H7 (cell line): ENCODE results near the gene POLDIP2. TPM values are rescaled to one million over a fixed set of nuclear protein-coding genes. Genes with fewer than 3 reads are reported as not detected.

Experiments used
- DNase-seq: peaks from one replicate; pipeline ENCODE4 v3.0.0; 2012
- H3K27me3 ChIP-seq: 2 replicates; pipeline ENCODE4 v1.6.0; 2011; ENCODE audit warnings: mild to moderate bottlenecking, low read length; ENCODE audit not compliant: control insufficient read depth, insufficient read depth
- H3K36me3 ChIP-seq: replicated peaks from 2 replicates; pipeline ENCODE4 v1.5.1; 2011; ENCODE audit warnings: low read length; ENCODE audit not compliant: control insufficient read depth, insufficient read depth
- H3K4me3 ChIP-seq: 2 replicates; pipeline ENCODE4 v1.5.1; 2011; ENCODE audit warnings: low read depth, mild to moderate bottlenecking, control low read depth, low read length, moderate library complexity; ENCODE audit not compliant: insufficient read depth
- total RNA-seq: library from RNA; depleted of rRNA; stranded (reverse); fragments of >200 nt; shearing (Covaris generic); gene quantifications from 2 replicates; pipeline ENCODE4 v1.2.3, GENCODE V29; 2014

The POLDIP2 gene
- total RNA-seq, 1 experiment from 2014 or later: 130 TPM

- Histone ChIP-seq H3K27me3 (peaks cover 54% of the 10 kb centered on the region), H3K36me3 (no peaks in the 10 kb centered on the region), H3K4me3 (no peak overlapping the region)
- DNase-seq: no peak
Observed at GRCh38 chr17:28379814-28380801, 22.8 kb upstream of the POLDIP2 start.

DNA sequence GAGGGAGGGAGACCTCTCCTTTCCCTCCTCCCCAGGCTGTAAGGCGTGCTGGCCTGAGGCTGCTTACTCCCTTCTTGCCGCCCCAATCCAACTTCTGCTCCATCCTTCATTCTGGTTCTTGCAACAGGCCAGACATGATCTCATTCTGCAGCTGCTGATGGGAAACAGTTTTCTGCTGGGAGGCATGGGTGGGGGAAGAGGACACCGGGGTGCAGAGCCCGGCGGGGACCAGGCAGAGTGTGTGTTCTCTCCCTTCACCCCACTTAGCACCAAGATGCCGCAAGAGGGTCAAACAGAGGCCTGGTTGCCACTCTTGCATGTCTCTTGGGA, 15.6 kb upstream of the POLDIP2 start:
- H3K27me3 ChIP-seq: peaks cover 20% of the 10 kb centered on the region
- no peak overlapping the region for H3K4me3 ChIP-seq

DNA sequence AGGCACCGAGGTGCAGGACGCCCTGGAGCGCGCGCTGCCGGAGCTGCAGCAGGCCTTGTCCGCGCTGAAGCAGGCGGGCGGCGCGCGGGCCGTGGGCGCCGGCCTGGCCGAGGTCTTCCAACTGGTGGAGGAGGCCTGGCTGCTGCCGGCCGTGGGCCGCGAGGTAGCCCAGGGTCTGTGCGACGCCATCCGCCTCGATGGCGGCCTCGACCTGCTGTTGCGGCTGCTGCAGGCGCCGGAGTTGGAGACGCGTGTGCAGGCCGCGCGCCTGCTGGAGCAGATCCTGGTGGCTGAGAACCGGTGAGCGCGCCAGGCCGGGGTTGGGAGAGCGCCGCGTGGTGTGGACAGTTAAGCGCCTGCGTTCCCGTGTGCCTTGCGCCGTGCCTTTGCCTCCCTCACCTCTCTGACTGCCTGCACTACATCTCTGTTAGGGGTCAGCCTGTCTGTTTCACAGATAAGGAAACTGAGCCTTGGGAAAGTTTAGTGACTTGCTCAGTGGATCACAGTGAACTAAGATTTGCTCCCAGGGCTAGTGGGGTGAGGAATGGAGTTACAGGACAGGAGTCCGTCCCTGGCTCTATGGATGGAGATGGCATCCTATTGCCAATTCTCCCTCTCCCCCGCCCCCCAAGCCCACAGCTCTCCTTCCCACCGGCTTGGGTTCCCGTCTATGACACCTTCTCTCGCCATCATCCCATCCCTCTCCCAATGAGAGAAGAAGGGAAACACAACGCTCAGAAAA, 15.0 kb upstream of the POLDIP2 start:
- H3K27me3 ChIP-seq: peaks cover 20% of the 10 kb centered on the region
- peak overlapping the region; percentile 60 for H3K4me3 ChIP-seq
- H3K36me3 ChIP-seq: no peaks in the 10 kb centered on the region
- DNase-seq: peak; percentile 79

More for the DNA sequence above, 15.6 kb upstream of the POLDIP2 start:
- no peak for DNase-seq
- H3K36me3 ChIP-seq: no peaks in the 10 kb centered on the region

DNA sequence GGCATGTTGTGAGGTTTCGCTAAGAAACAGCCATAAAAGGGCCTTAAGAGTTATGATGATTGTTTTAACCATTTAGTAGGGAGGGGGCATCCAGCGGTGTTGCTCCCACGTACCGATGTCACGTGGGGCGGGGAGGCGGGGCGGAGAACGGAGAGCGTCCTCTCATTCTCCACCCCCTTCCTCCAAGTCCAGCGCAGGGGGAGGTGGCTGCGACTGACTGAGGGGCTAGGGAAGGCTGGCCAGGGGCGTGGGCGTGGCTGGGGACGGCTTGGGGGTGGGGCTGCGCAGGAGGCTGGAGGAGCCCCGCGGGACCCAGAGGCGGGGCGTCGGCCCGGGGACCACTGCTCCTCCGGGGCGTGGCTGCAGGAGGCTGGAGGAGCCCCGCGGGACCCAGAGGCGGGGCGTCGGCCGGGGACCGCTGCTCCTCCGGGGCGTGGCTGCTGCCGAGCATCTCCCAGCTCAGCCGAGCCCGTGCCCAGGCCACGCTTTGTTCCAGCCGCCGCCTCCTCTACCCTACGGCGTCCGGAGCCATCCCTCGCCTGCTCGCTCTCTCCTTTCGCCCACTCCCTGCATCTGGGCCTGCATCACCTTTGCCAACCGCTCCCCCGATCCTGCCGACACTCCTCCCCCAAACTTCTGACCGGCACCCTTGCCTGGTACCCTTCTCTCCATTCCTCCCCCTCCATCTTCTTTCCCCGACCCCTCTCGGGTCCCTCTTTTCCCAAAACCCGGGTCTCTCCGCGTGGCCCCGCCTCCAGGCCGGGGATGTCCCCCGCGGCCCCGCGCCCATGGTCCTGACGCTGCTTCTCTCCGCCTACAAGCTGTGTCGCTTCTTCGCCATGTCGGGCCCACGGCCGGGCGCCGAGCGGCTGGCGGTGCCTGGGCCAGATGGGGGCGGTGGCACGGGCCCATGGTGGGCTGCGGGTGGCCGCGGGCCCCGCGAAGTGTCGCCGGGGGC, 14.2 kb upstream of the POLDIP2 start, which contains the start of gene SARM1:
SARM1 (plus strand) TSS at position 450 of the 958 bp plus-strand sequence; CDS start at position 789, 339 bp downstream.
- no peaks in the 10 kb centered on the region for H3K36me3 ChIP-seq
- peak within 1 kb of the TSS; percentile 60 for H3K4me3 ChIP-seq
- DNase-seq: peak; percentile 99
- H3K27me3 ChIP-seq: peaks cover 20% of the 10 kb centered on the region

DNA sequence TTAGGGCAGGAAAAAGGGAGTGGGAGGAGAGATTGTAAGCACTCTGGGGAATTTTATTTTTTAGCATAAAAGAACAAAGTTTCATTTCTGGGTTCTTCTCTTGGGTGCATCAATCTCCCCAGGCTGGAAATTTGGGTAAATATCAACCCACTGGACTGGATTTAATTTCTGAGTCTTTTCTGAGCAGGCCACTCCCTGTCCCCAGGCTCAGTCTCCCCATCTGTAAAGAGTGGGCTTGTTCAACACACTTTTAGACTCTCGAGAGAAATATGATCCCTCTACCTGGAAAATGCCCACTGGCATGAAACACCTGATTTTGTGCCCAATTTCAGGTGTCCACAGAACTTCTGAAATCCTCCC, 13.4 kb upstream of the POLDIP2 start:
- H3K4me3 ChIP-seq: 0 out of 2 replicates have a peak overlapping the region, but pooled peaks have one; percentile 12
- H3K27me3 ChIP-seq: peaks cover 20% of the 10 kb centered on the region
- DNase-seq: no peak
- H3K36me3 ChIP-seq: no peaks in the 10 kb centered on the region

- Histone ChIP-seq H3K4me3 (peak within 1 kb of the TSS; percentile 12; the same call in 1 of the 2 replicates), H3K27me3 (peaks cover 20% of the 10 kb centered on the region), H3K36me3 (no peaks in the 10 kb centered on the region)
- peak; percentile 81 for DNase-seq
Observed at GRCh38 chr17:28370035-28370743, 12.9 kb upstream of the POLDIP2 start, which contains the start of gene VTN. VTN (minus strand) TSS chr17:28370307; CDS start chr17:28370203, 104 bp downstream.

- no peak for DNase-seq
- peaks cover 20% of the 10 kb centered on the region for H3K27me3 ChIP-seq
- no peak overlapping the region for H3K4me3 ChIP-seq
- no peaks in the 10 kb centered on the region for H3K36me3 ChIP-seq
Observed at GRCh38 chr17:28369684-28370034, 12.3 kb upstream of the POLDIP2 start.

GRCh38 chr17:28368915-28369683, 11.8 kb upstream of the POLDIP2 start:
- peaks cover 20% of the 10 kb centered on the region for H3K27me3 ChIP-seq
- no peak for DNase-seq
- no peaks in the 10 kb centered on the region for H3K36me3 ChIP-seq
- H3K4me3 ChIP-seq: no peak overlapping the region

DNA sequence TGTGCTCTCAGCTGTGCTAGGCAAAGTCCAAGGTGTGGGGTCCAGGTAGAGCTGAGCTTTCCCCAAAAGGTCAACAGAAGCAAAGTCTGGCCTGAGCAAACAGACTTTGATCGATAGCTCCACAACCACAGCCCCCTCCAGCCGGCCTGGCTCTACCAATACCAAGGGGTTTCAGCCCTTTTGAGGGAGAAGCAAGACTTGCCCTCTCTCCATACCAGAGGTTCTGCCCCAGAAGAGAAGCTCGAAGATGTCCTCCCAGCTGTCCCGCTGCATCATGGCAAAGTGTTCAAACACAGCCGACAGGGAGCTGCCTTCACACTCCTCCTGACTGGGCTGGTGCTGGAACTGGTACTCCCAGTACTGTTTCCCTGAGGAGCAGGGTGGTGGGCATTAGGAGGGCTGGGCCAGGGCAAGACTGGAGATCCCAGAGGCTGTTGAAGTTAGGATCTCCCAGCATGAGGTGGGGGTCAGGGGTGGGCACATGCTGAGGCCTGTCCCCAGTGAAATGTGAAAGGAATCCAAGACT, 11.0 kb upstream of the POLDIP2 start:
- H3K36me3 ChIP-seq: no peaks in the 10 kb centered on the region
- no peak overlapping the region for H3K4me3 ChIP-seq
- peaks cover 17% of the 10 kb centered on the region for H3K27me3 ChIP-seq
- DNase-seq: no peak

DNA sequence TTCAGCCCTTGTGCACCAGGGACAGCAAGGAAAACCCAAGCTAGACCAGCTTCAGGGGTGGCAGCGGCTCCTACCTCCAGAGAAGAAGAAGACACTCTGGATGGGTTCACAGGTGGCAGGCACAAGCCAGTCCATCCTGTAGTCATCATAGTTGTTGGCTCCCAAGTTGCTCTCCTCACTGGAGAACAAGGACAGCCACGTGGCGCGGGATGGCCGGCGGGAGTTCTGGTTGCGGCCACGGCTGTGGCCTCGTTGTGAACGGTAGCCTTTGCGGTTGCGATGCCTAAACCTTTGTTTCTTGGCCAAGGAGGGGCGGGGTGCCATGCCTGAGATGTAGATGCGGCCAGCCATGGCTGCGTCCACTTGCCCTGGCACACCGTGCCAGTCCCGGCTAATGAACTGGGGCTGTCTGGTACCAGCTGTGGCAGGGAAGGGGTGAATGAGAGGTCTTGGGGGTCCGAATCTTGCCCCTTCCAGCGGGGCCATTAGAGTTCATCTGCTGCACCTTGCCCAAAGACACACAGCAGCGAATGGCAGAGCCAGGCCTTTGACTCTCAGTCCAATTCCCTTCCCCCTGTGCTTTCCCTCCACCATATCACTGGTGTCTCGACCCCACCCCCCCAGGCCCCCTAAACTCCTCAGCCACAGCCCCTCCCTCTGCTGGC, 10.4 kb upstream of the POLDIP2 start:
- DNase-seq: no peak
- Histone ChIP-seq H3K4me3 (no peak overlapping the region), H3K36me3 (no peaks in the 10 kb centered on the region), H3K27me3 (peaks cover 11% of the 10 kb centered on the region)

- H3K27me3 ChIP-seq: peaks cover under 1% of the 10 kb centered on the region; the same call in 1 of the 2 replicates
- no peaks in the 10 kb centered on the region for H3K36me3 ChIP-seq
- DNase-seq: peak; percentile 70
- H3K4me3 ChIP-seq: no peak overlapping the region
Observed at GRCh38 chr17:28366605-28367004, 9.3 kb upstream of the POLDIP2 start.

DNA sequence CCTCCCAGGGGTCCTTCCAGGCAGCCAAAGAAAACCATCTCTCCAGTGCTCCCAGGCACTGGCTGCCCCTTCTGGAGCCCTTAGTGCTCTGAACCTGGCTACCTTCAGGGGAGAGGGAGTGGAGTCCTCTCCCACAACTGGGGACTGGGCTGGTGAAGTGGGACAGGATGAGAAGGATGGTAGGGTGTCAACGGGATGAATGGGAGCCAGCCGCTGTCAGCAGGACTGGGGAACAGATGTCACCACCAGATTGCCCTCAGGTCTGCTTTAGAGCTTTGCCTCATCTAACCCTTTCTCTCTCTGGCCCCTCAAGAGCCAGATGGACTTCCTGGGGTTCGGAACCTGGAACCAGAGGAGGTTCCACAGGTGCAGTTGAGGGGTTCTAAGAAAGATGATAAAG, 8.2 kb upstream of the POLDIP2 start:
- DNase-seq: no peak
- no peaks in the 10 kb centered on the region for H3K27me3 ChIP-seq
- H3K36me3 ChIP-seq: peaks cover 1% of the 10 kb centered on the region
- no peak overlapping the region for H3K4me3 ChIP-seq
